ENCODE measurements around the gene PLXNA4. TPM values are rescaled to one million over a fixed set of nuclear protein-coding genes. Genes with fewer than 3 reads are reported as not detected.

PLXNA4 gene
- total and polyA plus RNA-seq, 4 donors: 0.04 to 1.1 (median 0.41) TPM

- TF ChIP-seq FOXA2 (IDR thresholded peaks at IDR 0.05): no peak
- no peak for TF ChIP-seq RAD21 (IDR thresholded peaks at IDR 0.05)
- TF ChIP-seq NR2F2 (IDR thresholded peaks at IDR 0.05): no peak
- TF ChIP-seq TAF1 (conservative IDR thresholded peaks at IDR 0.05): no peak
- no peak for TF ChIP-seq HNF4A (conservative IDR thresholded peaks at IDR 0.05)
- no peak for TF ChIP-seq HNF4G (IDR thresholded peaks at IDR 0.05)
- TF ChIP-seq FOXA1 (IDR thresholded peaks at IDR 0.05): no peak
These were observed 442.8 kb downstream of the PLXNA4 start (continued) for GRCh38 chr7:132133501-132133900.

GRCh38 chr7:132131196-132131595, 445.1 kb downstream of the PLXNA4 start:
- no peak for TF ChIP-seq FOXA2 (IDR thresholded peaks at IDR 0.05)
- TF ChIP-seq REST (IDR thresholded peaks at IDR 0.05): no peak
- TF ChIP-seq TAF1 (conservative IDR thresholded peaks at IDR 0.05): no peak
- TF ChIP-seq RAD21 (IDR thresholded peaks at IDR 0.05): no peak
- TF ChIP-seq GABPA (IDR thresholded peaks at IDR 0.05 in 1 of 2, conservative IDR thresholded peaks at IDR 0.05 in 1 of 2): no peak
- no peak for TF ChIP-seq ZBTB33 (IDR thresholded peaks at IDR 0.05)
- no peak for TF ChIP-seq EGR1 (IDR thresholded peaks at IDR 0.05; ENCODE audit: low read depth in 2 of 2)
- 68% methylated on average over 3 of the region's 3 CpGs for WGBS
- no peak for DNase-seq (ENCODE audit: low spot score)

GRCh38 chr7:132130497-132130896, 445.8 kb downstream of the PLXNA4 start:
- WGBS: 70% methylated on average over 5 of the region's 5 CpGs
- H3K27me3 ChIP-seq (ENCODE audit: control insufficient read depth in 4 of 4, insufficient read depth in 4 of 4, low read length in 3 of 4): no peaks in the 10 kb centered on the region

More at GRCh38 chr7:132131196-132131595, 445.1 kb downstream of the PLXNA4 start:
- H3K4me3 ChIP-seq (ENCODE audit: low read depth in 1 of 3, low read length in 3 of 3): no peak overlapping the region
- H3K36me3 ChIP-seq (ENCODE audit: control insufficient read depth in 4 of 4, insufficient read depth in 3 of 4, low read depth in 1 of 4, low read length in 3 of 4): peaks cover 0 to 5% (median 1%) of the 10 kb centered on the region in 4 donors
- no peaks in the 10 kb centered on the region for H3K4me1 ChIP-seq (ENCODE audit: control insufficient read depth in 4 of 4, insufficient read depth in 4 of 4, low read length in 3 of 4)
- no peak overlapping the region for H3K9ac ChIP-seq (ENCODE audit: low read depth in 1 of 2, low read length in 2 of 2)
- no peaks in the 10 kb centered on the region for H3K9me3 ChIP-seq (ENCODE audit: control insufficient read depth in 4 of 4, low read length in 3 of 4)
- H3K27ac ChIP-seq (ENCODE audit: low read depth in 1 of 2, low read length in 2 of 2): no peak overlapping the region
- no peaks in the 10 kb centered on the region for H3K27me3 ChIP-seq (ENCODE audit: control insufficient read depth in 4 of 4, insufficient read depth in 4 of 4, low read length in 3 of 4)

More at GRCh38 chr7:132130497-132130896, 445.8 kb downstream of the PLXNA4 start:
- Histone ChIP-seq H3K36me3 (ENCODE audit: control insufficient read depth in 4 of 4, insufficient read depth in 3 of 4, low read depth in 1 of 4, low read length in 3 of 4) (peaks cover 0 to 5% (median 1%) of the 10 kb centered on the region in 4 donors), H3K9me3 (ENCODE audit: control insufficient read depth in 4 of 4, low read length in 3 of 4) (no peaks in the 10 kb centered on the region), H3K27ac (ENCODE audit: low read depth in 1 of 2, low read length in 2 of 2) (no peak overlapping the region), H3K4me3 (ENCODE audit: low read depth in 1 of 3, low read length in 3 of 3) (no peak overlapping the region), H3K4me1 (ENCODE audit: control insufficient read depth in 4 of 4, insufficient read depth in 4 of 4, low read length in 3 of 4) (no peaks in the 10 kb centered on the region), H3K9ac (ENCODE audit: low read depth in 1 of 2, low read length in 2 of 2) (no peak overlapping the region)
- TF ChIP-seq, protein P1, sequence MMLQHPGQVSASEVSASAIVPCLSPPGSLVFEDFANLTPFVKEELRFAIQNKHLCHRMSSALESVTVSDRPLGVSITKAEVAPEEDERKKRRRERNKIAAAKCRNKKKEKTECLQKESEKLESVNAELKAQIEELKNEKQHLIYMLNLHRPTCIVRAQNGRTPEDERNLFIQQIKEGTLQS (IDR thresholded peaks at IDR 0.05): no peak
- TF ChIP-seq ZBTB33 (IDR thresholded peaks at IDR 0.05) (no peak), EGR1 (IDR thresholded peaks at IDR 0.05; ENCODE audit: low read depth in 2 of 2) (no peak), SP1 (IDR thresholded peaks at IDR 0.05) (no peak), NR2F2 (IDR thresholded peaks at IDR 0.05) (no peak), YY1 (IDR thresholded peaks at IDR 0.05) (no peak), JUND (IDR thresholded peaks at IDR 0.05) (no peak)
- no peak for DNase-seq (ENCODE audit: low spot score)
